Cerebellar cortex (tissue), 1 donor: Measurements from ENCODE around the gene ZBTB44.
"Not testable (repeated sequence)": the region's sequence is repeated elsewhere in the genome, so short reads cannot be mapped to it uniquely, and the experiment has no call there.

ENCODE experiments used
- DNase-seq: peaks from one replicate; pipeline ENCODE4 v3.0.0-alpha.2; 2015; ENCODE audit warnings: low spot score

ZBTB44 gene

GRCh38 chr11:130198292-130198691 lies 116.4 kb downstream of the ZBTB44 start:
- no peak for DNase-seq

GRCh38 chr11:130197386-130198035 lies 117.2 kb downstream of the ZBTB44 start:
- no peak for DNase-seq

GRCh38 chr11:130194241-130195023 lies 120.3 kb downstream of the ZBTB44 start:
- DNase-seq: no peak

GRCh38 chr11:130193551-130193950 lies 121.2 kb downstream of the ZBTB44 start:
- not testable (repeated sequence) for DNase-seq

GRCh38 chr11:130192845-130193267 lies 121.9 kb downstream of the ZBTB44 start:
- DNase-seq: no peak

- DNase-seq: no peak
Observed at GRCh38 chr11:130191896-130192295, 122.8 kb downstream of the ZBTB44 start.

GRCh38 chr11:130190371-130190881 lies 124.3 kb downstream of the ZBTB44 start:
- no peak for DNase-seq

GRCh38 chr11:130189492-130190210 lies 125.1 kb downstream of the ZBTB44 start:
- DNase-seq: no peak

GRCh38 chr11:130188585-130189347 lies 126.0 kb downstream of the ZBTB44 start:
- no peak for DNase-seq

- no peak for DNase-seq
Observed at GRCh38 chr11:130188047-130188446, 126.7 kb downstream of the ZBTB44 start.

- no peak for DNase-seq
Observed at GRCh38 chr11:130187096-130187495, 127.6 kb downstream of the ZBTB44 start.

- DNase-seq: no peak
Observed at GRCh38 chr11:130183878-130184610, 130.7 kb downstream of the ZBTB44 start.

- no peak for DNase-seq
Observed at GRCh38 chr11:130181295-130182272, 133.1 kb downstream of the ZBTB44 start.

GRCh38 chr11:130180896-130181294 lies 133.8 kb downstream of the ZBTB44 start:
- no peak for DNase-seq

- DNase-seq: no peak
Observed at GRCh38 chr11:130180491-130180890, 134.2 kb downstream of the ZBTB44 start.

- DNase-seq: no peak
Observed at GRCh38 chr11:130179396-130180306, 135.1 kb downstream of the ZBTB44 start.

GRCh38 chr11:130178441-130179339 lies 136.0 kb downstream of the ZBTB44 start:
- DNase-seq: no peak

- no peak for DNase-seq
Observed at GRCh38 chr11:130177782-130178181, 136.9 kb downstream of the ZBTB44 start.
